Colon (tissue), 2 donors: Measurements from ENCODE around the gene TTC32.

Experiments
- FAIRE-seq: peaks from 2 replicates; lab custom pipeline; 2012; peaks lifted over from hg19 to GRCh38; lab: Jason Lieb, UNC
- donor health status: control.
- donor health status: control.

The TTC32 gene

DNA sequence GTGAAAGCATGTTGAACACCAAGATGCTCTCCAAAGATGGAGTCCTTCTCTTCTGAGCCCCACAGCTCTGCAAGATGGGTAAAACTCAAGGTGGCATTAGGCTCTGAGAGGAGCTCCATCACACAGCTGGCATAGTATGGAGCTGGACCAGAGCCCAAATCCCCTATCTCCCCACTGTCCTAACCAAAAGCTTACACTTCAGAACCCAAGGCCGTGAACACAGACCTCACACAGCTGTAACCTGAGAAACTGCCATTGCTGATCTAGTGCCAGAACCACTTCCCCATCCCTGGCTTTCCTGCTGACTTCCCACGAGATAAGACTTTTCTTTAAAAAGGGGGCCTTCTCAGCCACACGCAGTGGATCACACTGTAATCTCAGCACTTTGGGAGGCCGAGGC is 25.0 kb downstream of the TTC32 start:
- FAIRE-seq: no peak

DNA sequence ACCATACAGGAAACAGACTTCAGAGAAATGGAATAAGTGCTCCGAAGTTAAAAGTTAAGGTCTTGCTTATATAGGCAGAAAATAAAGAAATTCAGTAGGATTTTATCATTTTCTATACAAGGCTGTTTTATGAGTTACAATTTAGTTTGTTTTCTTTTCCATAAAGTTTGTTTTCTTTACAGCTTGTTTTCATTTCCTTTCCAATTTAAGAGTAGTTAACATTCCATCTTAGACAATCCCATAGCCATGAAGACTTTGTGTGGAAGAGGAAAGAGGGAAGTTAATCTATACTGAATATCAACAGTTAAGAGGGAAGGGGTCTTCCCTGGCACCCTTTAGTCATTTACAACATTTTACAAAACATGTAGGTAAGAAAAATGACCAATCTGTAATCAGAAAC is 26.5 kb downstream of the TTC32 start:
- no peak for FAIRE-seq

DNA sequence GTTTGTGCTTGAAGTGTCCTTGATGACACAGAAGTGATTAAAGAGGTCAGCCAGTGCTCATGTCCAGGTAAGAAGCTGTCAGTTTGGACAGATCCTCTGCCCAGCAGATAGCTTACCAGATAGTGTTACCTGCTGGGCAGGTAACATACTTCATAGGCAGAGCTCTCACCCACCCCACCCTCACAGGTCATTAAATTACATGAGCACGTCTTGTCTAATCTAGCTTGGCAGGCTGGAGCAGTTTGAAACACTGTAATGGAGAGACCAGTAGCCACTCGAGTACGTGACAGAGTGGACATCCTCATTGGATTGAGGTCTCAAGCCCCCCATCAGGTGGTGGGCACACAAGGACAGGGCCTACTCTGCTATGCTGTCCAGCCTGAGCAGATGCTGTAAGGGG is 27.1 kb downstream of the TTC32 start:
- FAIRE-seq: no peak

DNA sequence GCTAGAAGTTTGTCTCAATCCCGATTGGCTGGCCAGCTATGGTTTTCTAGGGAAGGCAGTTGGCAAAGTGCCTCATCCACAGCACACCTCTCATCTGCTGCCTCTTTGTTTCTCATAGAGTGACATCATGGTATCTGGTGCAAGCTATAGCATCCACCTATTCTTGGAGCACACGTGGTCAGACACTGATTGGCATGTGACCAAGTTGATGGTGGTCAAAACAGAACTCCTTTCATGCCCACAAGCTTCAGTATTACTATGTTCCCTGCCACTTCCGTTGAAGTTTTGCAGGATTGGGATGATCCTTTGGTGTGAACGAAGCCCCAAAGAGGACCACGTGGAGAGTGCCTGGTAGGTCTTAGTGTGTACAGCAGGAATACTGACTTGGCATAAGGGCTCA is 28.8 kb downstream of the TTC32 start:
- FAIRE-seq: no peak

DNA sequence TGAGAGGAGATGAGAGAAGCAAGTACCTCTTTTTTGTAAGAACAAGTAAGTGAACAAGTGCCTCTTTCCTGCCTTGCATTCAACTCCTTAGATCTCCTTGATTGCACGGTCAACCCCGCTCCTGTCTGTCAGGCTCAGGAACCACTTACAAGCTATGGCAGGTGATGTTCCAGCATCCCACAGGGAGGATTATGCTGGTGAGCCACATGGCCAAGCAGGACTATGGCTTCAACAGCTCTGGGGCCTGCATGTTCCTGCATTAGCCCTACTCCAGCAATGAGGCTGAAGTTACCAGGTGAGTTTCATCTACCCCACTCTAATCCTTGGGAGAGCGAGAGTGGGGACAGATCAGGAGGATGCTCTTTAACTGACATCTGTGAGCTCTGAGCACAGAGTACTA is 29.5 kb downstream of the TTC32 start:
- FAIRE-seq: no peak

DNA sequence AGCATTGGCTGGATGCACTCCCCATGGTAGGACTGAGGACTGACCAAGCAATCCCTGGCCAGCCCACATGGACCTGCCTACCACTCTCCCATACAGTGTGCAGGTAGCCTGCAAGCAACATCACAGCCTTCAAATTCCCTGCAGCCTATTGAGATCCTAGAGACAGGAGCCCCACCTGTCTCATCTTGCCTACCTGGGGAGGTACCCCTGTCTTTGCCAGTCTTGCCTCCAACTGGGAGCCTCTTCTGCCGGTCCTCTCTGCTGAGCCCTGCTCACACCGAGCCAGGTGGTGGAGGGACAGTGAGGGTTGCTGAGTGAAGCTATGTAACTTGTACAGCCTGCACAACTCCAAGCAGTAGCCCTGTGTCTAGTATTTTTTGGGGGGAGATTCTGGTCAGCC is 29.9 kb downstream of the TTC32 start:
- FAIRE-seq: no peak

DNA sequence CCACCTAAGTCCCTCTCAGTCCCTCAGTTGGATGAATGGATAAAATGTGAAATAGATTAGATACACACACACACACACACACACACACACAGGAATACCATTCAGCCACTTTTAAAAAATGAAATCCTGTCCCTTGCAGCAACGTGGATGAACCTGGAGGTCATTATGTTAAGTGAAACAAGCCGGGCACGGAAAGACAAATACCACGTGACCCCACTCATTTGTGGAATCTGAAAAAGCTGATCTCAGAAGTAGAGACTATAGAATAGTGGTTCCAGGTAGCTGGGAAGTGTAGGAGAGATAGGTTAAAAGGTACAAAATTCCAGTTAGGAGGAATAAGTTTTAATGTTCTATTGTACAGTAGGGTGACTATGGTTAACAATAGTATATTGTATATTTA is 31.0 kb downstream of the TTC32 start:
- no peak for FAIRE-seq

DNA sequence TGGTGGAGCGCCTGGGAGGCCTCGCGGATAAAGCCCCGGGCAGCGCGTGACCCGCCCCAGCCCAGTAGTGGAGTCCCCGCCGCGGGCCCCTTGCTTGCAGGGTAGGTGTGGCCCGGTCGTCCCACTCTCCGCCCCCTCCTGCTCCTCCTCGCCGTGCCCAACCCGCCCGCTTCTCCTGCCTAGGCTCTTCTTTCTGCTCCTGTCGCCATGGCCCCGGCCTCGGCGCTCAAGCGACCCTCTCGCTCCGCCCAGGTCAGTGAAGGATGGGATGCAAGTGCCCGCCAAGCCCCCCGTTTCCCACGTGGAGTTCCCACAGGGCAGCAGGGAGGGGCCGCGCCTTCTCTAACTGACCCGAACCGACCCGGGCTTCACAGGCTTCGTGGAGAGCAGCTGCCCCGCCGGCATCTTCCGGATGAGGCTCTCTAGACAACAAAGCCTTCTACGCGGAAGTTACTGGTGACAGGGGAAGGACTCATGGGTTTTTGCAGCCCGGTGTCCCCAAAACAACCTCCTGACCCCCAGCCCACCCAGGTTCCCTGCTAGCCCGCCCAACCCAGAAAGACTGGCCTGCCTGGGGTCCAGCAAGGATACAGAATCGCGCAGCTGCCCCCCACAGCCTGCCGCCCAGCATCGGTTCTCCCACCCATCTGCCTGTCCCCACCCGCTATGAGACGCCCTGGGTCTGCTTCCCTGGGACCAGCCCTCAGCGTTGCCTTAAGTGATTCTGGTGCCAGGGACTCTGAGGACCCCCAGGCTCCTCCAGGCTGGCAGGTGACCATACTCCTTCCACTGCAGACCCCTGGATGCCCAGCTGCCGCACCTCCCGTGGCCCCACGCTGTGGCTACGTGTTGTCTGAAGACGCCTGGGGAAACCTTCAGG is 32.8 kb downstream of the TTC32 start:
- no peak for FAIRE-seq

DNA sequence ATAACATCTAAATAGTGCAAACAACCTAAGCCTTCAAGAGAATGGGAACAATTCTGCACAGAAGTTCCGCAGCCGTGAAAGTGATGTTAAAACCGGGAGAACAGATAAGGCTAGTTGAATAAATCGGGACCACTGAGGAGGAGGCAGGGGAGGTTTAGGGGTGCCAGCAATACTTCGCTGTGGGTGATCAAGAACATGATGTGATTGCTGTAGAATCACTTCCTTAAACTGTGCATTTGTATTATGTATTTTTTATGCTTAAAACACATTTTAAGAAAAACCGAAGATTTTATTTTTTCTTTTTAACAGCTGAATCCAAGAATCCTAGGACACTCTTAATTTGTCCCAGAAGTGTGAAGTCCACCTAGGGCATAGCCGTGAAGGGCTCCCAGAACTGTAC is 33.6 kb downstream of the TTC32 start:
- FAIRE-seq: no peak

DNA sequence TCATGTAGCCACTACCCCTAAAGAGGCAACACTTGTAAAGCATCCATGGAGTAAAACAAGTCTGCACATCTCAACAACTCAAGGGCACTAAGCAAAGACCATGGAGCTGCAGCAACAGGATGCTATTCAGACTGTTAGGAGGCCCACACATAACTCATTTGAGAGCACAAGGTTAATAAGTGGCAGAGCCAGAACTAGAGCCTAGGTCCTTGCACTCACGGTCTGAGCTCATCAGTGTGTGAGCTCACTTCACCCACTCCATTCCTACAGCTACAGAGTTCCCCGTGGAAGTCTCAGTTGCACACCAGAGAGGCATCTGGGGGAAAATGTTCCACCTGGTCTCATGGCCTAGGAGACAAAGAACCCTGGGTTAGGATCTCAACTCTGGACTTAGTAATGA is 35.0 kb downstream of the TTC32 start:
- no peak for FAIRE-seq

DNA sequence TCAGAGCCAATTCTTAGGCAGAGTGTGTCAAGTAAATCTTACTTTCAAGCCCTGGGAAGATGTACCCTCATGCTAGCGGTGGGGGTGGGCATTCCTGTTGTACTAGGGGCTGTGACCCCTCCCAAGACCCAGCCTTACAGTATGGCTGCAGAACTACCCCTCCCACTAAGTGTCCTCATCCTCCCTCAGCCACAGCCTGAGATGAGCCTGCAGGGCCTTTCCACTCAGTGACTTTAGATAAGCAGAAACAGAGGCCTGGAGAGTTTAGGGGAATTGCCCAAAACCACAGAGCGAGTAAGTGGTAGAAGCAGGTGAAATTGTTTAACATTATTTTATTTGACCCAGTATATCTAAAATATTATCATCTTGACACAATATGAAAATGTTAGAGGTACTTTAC is 36.6 kb downstream of the TTC32 start:
- FAIRE-seq: no peak

DNA sequence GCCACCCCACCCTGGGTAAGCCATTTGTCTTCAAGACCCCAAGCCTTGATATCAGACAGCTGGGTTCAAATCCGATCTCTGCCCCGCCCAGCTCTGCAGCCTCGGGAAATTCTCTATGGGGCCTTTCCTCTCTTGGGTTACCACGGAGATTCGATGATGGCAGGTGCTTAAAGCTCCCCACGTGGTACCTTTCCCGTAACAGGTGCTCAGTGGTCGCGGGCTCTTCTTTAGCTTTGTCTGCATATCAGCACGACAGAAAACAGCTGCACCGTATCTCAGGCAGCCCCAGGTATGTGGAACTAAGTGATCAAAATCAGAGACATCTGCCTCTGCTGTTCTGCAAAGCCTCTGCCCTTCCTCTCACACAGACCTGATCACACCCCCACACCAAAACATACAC is 37.4 kb downstream of the TTC32 start:
- FAIRE-seq: no peak

DNA sequence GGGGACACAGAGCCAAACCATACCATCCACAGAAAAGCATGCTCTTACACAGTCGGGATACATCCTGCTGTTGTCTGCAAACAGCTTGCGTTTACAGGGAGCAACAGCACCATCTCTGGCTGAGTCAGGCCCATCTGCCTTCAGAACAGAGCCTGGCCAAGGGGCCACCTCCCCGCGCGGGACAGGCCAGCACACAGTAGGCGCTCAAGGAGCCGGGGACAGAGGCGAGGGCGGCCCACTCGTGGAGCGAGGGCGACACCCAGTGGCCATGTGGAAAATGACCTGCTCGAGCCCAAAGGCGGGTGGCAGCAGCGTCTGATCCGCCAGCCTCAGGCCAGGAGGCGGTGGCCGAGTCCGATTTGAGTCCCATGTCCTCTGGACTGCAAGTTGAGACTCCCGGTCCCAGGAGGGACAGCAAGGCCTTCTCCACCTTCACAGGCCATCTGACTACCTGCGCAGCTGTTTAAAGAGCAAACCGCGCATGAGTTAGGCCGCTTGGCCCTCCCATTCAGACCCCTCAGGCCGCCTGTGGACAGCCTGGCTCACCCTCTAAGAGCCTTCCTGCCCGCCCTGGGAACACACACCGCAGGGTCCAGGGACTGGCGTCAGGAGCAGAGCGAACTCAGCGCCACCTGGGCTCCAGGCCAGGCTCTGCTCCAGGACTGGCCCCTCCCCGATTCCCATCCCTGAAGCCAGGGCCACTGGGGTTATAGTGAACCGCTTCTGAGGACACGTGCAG is 38.3 kb downstream of the TTC32 start:
- no peak for FAIRE-seq

DNA sequence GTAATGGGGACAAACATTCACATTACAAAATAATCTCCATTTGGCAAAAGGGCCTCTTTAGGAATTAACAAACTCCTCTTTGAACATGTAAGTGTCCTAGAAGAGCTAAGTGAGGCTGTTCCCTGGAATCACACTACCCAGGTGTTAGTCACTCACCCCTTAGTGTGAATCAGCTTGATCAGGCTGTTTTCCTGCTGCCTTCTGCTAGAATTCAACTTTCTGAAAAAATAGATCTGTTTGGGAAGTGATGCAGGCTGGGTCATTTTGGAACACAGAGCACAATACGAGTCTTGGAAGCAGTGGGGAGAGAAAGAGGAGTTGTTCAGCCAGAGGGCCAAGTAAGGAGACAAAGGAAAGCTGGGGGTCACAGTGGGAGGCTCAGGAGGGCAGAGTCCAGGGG is 40.0 kb downstream of the TTC32 start:
- no peak for FAIRE-seq

DNA sequence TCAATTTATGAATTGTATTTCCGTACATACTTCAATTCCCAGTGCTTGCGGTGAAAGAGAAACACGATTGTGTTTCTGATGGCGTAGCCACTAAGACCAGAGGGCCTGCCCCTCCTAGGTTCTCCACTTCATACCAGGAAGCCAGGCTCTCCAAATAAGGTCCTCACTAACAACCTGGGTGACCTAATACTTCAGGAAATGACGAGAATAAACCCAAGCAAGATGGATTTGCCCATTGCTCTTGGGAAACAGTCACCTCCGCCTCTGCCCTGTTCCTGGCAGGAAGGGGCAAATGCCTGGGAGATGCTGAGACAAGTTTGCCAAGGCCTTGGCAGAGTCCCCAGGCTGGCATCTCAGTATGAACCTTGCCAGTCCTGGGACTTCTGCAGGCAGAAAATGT is 41.8 kb downstream of the TTC32 start:
- no peak for FAIRE-seq

DNA sequence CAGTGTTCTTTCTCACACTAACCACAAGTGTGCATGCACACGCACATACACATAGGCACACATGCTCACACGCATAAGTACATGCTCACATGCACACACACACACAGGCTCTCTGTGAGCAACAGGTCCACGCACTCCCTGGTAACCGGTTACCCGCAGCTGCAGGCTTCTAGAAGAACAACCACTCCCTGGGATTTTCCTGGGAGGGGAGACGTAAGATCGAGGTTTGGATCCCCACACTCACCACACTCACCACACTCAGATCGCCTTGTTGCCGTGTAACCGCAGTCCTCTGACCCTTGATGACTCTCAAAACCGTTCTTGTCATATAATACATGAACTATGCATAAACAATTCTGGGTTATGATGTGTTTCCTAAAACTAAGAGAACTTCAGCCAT is 42.2 kb downstream of the TTC32 start:
- no peak for FAIRE-seq

DNA sequence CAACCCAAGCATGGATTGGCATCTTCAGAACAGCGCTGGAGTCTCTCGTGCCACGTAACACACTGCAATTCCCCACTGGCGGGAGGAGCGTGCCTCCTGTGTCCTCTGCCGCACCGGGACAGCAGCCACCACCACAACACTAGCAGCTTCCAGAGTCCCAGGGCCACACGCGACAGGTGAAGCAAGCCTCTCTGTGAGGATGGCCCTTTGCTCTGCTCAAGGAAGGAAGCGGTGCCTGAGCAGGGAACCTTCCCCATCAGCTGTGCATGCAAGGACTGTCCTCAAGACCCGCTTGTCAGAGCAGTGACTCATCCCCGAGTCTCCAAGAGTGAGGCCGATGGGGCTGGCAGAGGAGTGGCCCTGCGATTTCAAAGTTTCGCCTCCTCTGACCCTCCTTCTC is 44.0 kb downstream of the TTC32 start:
- FAIRE-seq: no peak

DNA sequence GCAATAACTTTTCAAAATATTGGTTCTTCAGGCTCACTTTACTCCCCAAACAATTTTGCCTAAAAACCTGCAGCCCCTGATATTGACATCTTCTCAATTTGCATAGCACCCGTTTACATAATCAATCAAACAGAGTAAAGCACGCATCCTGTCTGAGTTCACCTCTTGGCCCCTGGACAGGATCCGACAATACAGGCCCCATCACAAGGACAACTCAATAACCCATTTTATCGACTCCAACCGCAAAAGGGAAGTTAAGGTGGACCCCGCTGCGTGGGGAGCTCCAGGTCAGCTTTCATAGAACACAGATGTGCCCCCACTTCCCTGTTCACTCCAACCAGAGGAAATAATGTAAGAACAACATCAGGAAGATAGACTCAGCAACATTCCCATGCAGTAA is 44.7 kb downstream of the TTC32 start:
- no peak for FAIRE-seq

DNA sequence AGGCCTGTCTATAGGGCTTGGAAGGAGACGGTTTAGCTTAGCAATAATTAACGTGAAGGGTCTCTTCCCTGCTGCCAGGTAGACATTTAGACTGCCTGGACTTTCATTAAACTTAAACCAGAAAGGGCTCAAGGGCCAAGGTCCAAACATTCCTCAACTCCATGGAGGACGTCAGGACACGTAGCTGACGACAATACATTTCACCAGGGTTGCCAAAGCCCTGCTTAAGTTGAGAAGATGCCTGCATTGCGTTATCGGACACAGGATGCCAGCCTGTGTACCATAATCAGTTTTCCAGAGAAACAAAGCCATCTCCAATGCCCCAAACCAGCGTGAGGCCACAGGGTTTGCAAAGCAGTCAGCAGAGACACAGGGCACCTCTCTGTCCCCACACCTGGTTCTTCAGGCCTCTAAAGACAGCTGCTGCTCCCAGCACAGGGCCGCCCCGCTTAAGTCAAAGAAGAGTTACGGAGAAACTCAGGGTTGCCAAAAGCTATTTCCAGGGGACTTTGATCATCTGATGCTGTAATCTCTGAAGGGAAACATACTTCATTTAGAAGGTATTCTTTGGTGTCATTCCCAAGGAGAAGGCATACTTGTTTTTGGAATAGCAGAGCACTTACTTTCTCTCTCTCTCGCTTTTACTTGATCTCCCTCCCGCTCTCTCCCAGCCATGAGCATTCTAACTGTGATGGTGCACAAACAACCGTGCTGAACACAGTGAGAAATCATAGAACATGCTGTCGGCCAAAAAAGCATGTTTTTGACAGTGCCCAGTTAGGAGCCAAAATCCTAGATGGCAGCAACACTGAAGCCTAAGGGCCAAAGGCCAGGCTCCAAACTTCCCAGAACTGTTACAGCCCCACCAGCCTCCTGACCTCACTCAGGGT is 46.0 kb downstream of the TTC32 start:
- no peak for FAIRE-seq

DNA sequence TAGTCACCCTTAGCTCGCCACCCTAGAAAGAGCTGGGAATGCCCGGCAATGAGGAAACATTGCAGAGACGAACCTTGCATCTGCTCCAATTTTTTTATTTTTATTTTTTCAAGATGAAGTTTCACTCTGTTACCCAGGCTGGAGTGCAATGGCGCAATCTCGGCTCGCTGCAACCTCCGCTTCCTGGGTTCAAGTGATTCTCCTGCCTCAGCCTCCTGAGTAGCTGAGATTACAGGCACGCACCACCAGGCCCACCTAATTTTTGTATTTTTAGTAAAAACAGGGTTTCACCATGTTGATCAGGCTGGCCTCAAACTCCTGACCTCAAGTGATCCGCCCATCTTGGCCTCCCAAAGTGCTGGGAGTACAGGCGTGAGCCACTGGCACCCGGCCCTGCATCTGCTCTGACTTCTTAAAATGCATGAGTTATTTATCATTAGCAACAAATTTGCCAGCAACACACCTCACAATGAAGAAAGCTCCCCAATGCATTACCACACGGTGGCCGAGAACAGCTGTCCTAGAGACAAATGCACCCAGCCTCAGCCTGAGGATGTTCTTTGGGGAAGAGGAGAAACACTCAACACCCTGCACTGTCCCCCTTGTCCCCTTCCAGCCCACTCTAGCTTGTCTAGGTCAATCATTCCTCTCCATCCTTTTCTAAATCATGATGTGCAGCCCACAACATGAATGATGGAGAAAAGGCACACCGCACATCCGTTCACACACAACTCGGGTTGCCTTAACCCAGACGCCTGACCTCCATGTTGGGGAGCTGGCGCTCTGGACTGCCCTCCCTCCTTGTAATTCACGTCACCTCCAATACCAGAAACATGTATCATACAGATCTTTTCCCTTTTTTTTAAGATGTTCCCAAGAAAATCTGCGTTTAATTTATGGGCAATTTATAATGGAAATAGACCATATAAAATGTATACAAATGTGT is 46.9 kb downstream of the TTC32 start:
- no peak for FAIRE-seq

DNA sequence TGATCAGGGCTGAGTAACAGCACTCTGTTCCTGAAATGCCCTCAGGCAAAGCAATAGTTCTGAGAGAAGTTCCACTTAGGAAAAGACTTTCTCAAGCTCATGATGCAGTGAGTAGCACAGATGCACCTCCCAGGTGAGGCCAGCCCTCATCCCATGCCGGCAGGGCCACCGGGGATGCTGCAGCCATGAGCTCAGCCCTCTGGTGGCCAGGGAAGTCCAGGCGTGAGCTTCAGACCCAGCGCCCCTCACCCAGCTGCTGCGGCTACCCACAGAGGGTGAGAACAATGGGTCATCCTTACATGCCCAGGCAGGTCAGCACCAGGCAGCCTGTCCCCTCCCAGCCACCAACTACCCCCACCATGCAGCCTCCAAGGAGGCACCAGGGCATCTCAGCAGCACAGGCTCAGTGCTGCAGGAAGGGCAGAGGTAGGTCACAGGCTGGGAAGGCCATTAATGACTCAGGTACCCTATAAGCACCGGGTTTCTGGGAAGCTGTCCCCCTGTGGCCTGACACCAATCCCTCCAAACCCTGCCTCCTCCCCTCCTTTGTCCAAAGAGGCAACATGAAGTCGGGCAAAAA is 50.6 kb downstream of the TTC32 start:
- no peak for FAIRE-seq
